ENCODE results near the gene CLDN2. TPM values are rescaled to one million over a fixed set of nuclear protein-coding genes. Genes with fewer than 3 reads are reported as not detected.

CLDN2 gene
- total and polyA plus RNA-seq, 4 donors, result 0.37 to 25.5 (median 20.7) TPM

DNA sequence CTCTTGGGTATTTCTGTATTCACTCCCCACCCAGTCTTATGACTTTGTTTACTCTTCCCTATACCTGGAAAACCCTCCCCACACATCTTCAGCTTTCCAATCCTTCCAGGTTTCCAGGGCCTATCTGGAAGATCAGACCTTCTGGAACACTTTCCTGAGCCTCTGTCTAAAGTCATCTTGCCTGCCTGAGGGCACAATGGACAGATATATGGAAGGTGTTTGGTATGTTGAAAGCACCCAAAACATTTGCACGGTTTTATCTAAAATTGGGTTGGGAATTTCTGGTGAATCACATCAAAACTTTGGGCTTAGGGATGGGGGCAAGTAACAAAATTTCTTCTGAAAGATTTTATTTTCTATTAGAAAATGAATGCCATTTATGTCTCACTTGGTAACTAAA is 16.0 kb downstream of the CLDN2 start (continued):
- TF ChIP-seq, protein P1, sequence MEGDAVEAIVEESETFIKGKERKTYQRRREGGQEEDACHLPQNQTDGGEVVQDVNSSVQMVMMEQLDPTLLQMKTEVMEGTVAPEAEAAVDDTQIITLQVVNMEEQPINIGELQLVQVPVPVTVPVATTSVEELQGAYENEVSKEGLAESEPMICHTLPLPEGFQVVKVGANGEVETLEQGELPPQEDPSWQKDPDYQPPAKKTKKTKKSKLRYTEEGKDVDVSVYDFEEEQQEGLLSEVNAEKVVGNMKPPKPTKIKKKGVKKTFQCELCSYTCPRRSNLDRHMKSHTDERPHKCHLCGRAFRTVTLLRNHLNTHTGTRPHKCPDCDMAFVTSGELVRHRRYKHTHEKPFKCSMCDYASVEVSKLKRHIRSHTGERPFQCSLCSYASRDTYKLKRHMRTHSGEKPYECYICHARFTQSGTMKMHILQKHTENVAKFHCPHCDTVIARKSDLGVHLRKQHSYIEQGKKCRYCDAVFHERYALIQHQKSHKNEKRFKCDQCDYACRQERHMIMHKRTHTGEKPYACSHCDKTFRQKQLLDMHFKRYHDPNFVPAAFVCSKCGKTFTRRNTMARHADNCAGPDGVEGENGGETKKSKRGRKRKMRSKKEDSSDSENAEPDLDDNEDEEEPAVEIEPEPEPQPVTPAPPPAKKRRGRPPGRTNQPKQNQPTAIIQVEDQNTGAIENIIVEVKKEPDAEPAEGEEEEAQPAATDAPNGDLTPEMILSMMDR (IDR thresholded peaks at IDR 0.05; ENCODE audit: low read depth, low read length, missing input control), result no peak
- TF ChIP-seq GABPA (IDR thresholded peaks at IDR 0.05 in 1 of 2, conservative IDR thresholded peaks at IDR 0.05 in 1 of 2), result no peak
- no peak for TF ChIP-seq RAD21 (IDR thresholded peaks at IDR 0.05)
- TF ChIP-seq JUND (IDR thresholded peaks at IDR 0.05), result no peak

DNA sequence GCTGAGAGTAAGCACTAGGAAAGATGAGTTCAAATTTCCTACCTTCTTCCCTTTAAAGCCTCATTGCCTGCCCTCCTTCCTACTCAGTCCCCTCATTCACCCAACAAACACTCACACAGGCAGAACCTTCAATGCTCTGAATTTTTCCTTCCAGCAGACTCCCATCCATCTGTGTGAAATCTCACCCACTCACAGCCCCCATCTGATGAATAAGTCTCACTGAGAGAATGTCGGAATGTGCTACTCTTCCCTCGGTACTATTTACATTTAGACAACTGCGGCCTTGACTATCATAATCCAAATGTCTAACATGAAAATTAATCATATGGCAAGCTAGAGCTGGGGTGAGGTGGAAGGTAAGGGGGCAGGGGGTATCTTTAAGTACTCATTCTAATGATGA is 19.4 kb downstream of the CLDN2 start:
- Histone ChIP-seq H3K4me3 (ENCODE audit: low read depth in 1 of 3, low read length in 3 of 3) (no peak overlapping the region), H3K9me3 (ENCODE audit: control insufficient read depth in 4 of 4, low read length in 3 of 4) (no peaks in the 10 kb centered on the region), H3K27ac (ENCODE audit: low read depth in 1 of 2, low read length in 2 of 2) (no peak overlapping the region), H3K36me3 (ENCODE audit: control insufficient read depth in 4 of 4, insufficient read depth in 3 of 4, low read depth in 1 of 4, low read length in 3 of 4) (peaks cover 2 to 11% (median 6%) of the 10 kb centered on the region in 4 donors), H3K27me3 (ENCODE audit: control insufficient read depth in 4 of 4, insufficient read depth in 4 of 4, low read length in 3 of 4) (no peaks in the 10 kb centered on the region), H3K9ac (ENCODE audit: low read depth in 1 of 2, low read length in 2 of 2) (no peak overlapping the region), H3K4me1 (ENCODE audit: control insufficient read depth in 4 of 4, insufficient read depth in 4 of 4, low read length in 3 of 4) (no peaks in the 10 kb centered on the region)
- TF ChIP-seq, protein P2, sequence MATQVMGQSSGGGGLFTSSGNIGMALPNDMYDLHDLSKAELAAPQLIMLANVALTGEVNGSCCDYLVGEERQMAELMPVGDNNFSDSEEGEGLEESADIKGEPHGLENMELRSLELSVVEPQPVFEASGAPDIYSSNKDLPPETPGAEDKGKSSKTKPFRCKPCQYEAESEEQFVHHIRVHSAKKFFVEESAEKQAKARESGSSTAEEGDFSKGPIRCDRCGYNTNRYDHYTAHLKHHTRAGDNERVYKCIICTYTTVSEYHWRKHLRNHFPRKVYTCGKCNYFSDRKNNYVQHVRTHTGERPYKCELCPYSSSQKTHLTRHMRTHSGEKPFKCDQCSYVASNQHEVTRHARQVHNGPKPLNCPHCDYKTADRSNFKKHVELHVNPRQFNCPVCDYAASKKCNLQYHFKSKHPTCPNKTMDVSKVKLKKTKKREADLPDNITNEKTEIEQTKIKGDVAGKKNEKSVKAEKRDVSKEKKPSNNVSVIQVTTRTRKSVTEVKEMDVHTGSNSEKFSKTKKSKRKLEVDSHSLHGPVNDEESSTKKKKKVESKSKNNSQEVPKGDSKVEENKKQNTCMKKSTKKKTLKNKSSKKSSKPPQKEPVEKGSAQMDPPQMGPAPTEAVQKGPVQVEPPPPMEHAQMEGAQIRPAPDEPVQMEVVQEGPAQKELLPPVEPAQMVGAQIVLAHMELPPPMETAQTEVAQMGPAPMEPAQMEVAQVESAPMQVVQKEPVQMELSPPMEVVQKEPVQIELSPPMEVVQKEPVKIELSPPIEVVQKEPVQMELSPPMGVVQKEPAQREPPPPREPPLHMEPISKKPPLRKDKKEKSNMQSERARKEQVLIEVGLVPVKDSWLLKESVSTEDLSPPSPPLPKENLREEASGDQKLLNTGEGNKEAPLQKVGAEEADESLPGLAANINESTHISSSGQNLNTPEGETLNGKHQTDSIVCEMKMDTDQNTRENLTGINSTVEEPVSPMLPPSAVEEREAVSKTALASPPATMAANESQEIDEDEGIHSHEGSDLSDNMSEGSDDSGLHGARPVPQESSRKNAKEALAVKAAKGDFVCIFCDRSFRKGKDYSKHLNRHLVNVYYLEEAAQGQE (IDR thresholded peaks at IDR 0.05), result no peak
- TF ChIP-seq, protein P3, sequence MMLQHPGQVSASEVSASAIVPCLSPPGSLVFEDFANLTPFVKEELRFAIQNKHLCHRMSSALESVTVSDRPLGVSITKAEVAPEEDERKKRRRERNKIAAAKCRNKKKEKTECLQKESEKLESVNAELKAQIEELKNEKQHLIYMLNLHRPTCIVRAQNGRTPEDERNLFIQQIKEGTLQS (IDR thresholded peaks at IDR 0.05), result no peak
- TF ChIP-seq, protein P4, sequence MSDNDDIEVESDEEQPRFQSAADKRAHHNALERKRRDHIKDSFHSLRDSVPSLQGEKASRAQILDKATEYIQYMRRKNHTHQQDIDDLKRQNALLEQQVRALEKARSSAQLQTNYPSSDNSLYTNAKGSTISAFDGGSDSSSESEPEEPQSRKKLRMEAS (IDR thresholded peaks at IDR 0.05), result no peak
- TF ChIP-seq HNF4A (conservative IDR thresholded peaks at IDR 0.05) (no peak), TAF1 (conservative IDR thresholded peaks at IDR 0.05) (no peak), SP1 (IDR thresholded peaks at IDR 0.05) (no peak), JUND (IDR thresholded peaks at IDR 0.05) (no peak), RAD21 (IDR thresholded peaks at IDR 0.05) (no peak)
- WGBS, result 87% methylated on average over 3 of the region's 3 CpGs
- DNase-seq (ENCODE audit: low spot score), result no peak

DNA sequence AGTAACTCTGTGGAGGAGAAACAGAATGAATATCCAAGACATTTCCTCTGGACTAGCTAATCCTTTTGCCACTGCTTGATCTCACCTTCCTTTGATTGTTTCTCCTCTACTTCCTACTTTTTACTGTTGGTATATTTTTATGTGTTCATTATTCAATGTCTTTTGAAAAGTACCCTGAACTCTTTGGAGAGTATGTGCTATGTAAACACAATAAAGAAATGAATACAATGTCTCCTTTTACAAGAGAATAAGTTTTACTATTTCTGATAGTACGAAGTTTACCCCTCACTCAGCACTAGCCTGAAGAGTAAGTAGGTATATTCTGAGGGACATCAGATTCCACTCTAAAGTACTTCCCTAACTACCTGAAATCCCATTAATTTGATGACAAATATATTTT is 19.9 kb downstream of the CLDN2 start:
- no peak for DNase-seq (ENCODE audit: low spot score)
- H3K4me1 ChIP-seq (ENCODE audit: control insufficient read depth in 4 of 4, insufficient read depth in 4 of 4, low read length in 3 of 4), result no peaks in the 10 kb centered on the region
- H3K4me3 ChIP-seq (ENCODE audit: low read depth in 1 of 3, low read length in 3 of 3), result no peak overlapping the region
- no peaks in the 10 kb centered on the region for H3K27me3 ChIP-seq (ENCODE audit: control insufficient read depth in 4 of 4, insufficient read depth in 4 of 4, low read length in 3 of 4)
- TF ChIP-seq, protein P4 (IDR thresholded peaks at IDR 0.05), result no peak
- TF ChIP-seq TAF1 (conservative IDR thresholded peaks at IDR 0.05) (no peak), GABPA (IDR thresholded peaks at IDR 0.05 in 1 of 2, conservative IDR thresholded peaks at IDR 0.05 in 1 of 2) (no peak), RAD21 (IDR thresholded peaks at IDR 0.05) (no peak), JUND (IDR thresholded peaks at IDR 0.05) (no peak), FOXA2 (IDR thresholded peaks at IDR 0.05) (no peak), RXRA (IDR thresholded peaks at IDR 0.05) (no peak), FOXA1 (IDR thresholded peaks at IDR 0.05) (no peak), NR2F2 (IDR thresholded peaks at IDR 0.05) (no peak), HNF4G (IDR thresholded peaks at IDR 0.05) (no peak), SP1 (IDR thresholded peaks at IDR 0.05) (no peak)
- TF ChIP-seq, protein P3 (IDR thresholded peaks at IDR 0.05), result no peak
- TF ChIP-seq, protein P2 (IDR thresholded peaks at IDR 0.05), result no peak
- TF ChIP-seq, protein P5, sequence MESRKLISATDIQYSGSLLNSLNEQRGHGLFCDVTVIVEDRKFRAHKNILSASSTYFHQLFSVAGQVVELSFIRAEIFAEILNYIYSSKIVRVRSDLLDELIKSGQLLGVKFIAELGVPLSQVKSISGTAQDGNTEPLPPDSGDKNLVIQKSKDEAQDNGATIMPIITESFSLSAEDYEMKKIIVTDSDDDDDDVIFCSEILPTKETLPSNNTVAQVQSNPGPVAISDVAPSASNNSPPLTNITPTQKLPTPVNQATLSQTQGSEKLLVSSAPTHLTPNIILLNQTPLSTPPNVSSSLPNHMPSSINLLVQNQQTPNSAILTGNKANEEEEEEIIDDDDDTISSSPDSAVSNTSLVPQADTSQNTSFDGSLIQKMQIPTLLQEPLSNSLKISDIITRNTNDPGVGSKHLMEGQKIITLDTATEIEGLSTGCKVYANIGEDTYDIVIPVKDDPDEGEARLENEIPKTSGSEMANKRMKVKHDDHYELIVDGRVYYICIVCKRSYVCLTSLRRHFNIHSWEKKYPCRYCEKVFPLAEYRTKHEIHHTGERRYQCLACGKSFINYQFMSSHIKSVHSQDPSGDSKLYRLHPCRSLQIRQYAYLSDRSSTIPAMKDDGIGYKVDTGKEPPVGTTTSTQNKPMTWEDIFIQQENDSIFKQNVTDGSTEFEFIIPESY (IDR thresholded peaks at IDR 0.05), result no peak
- H3K9ac ChIP-seq (ENCODE audit: low read depth in 1 of 2, low read length in 2 of 2), result no peak overlapping the region
- peaks cover 2 to 11% (median 6%) of the 10 kb centered on the region in 4 donors for H3K36me3 ChIP-seq (ENCODE audit: control insufficient read depth in 4 of 4, insufficient read depth in 3 of 4, low read depth in 1 of 4, low read length in 3 of 4)
- no peaks in the 10 kb centered on the region for H3K9me3 ChIP-seq (ENCODE audit: control insufficient read depth in 4 of 4, low read length in 3 of 4)
- no peak overlapping the region for H3K27ac ChIP-seq (ENCODE audit: low read depth in 1 of 2, low read length in 2 of 2)
- WGBS, result 89% methylated on average over 1 of the region's 1 CpG

All from liver (tissue), 9 donors.